Measurements from ENCODE around the gene HOXC11. TPM values are rescaled to one million over a fixed set of nuclear protein-coding genes. Genes with fewer than 3 reads are reported as not detected.
A peak's percentile ranks its signal among the peaks of the same experiment; 100 is the strongest.

The HOXC11 gene
- total RNA-seq, 1 experiment from 2014 or later = 2.4 TPM

DNA sequence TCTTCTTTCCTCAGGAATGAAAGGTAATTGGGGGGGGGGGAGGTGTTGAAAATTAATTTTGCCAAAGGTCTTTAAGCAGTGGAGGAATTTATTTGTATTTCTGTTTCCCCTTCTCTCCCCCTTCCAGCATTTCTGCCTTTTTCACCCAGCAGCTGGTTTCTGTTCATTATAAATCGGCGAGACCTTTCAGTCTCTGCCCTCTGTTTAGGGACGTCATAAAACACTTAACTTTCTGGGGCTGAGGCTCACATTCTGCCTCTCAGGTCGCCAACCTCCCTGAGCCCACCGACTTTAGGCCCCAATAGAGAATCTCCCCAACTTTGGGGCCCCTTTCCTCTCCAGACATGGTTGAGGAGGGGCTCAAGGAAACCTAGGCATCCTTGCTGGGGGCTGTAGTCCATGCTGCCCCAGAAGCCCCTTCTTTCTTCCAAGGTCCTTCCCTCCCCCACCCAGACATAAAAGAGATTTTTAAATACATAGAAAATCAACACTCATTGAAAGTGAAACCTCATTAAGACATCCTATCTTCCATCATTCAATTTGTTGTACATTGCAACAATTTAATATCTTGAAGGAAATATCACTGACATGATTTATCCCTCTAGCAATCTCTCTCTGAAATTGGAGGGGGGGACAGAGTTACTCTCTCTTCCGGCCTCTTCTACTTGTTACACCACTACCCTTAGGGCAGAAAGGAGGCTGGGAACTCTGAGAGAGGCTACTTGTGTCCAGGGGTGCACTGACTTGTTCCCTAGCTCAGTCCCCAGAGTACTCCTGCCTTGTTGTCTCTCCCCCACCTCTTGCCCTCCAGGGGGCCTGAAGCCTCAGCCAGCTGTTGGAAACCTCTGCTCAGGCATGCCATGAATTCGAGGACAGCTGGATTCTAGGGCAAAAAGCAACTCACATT, 52.8 kb downstream of the HOXC11 start:
- no peak for DNase-seq
- Histone ChIP-seq H3F3A (ENCODE audit: insufficient read depth, low read depth) (no peaks in the 10 kb centered on the region), H3K9me3 (ENCODE audit: insufficient read depth, low read depth) (no peaks in the 10 kb centered on the region), H3K27ac (no peak overlapping the region), H3K4me2 (no peak overlapping the region), H3K27me3 (ENCODE audit: insufficient read depth, low read depth) (no peaks in the 10 kb centered on the region), H3K79me2 (ENCODE audit: low read depth) (no peaks in the 10 kb centered on the region), H3K9me2 (ENCODE audit: insufficient read depth) (no peaks in the 10 kb centered on the region), H3K36me3 (ENCODE audit: low read depth) (no peaks in the 10 kb centered on the region), H3K4me3 (no peak overlapping the region), H3K4me1 (replicated peaks; ENCODE audit: insufficient read depth) (no peaks in the 10 kb centered on the region), H2AFZ (no peak overlapping the region), H4K20me1 (ENCODE audit: insufficient read depth) (no peaks in the 10 kb centered on the region)
- ChIA-PET CTCF (no interaction called here), POLR2A (ENCODE audit: unreplicated experiment) (interaction anchor here (0.7 kb wide), 1 partner anchor 758 kb away, joined by 56 read pairs; the partner anchor contains the start of gene ESPL1)
- BruUV-seq (replicated peaks) = no TSS peak
- TF ChIP-seq, protein P1, sequence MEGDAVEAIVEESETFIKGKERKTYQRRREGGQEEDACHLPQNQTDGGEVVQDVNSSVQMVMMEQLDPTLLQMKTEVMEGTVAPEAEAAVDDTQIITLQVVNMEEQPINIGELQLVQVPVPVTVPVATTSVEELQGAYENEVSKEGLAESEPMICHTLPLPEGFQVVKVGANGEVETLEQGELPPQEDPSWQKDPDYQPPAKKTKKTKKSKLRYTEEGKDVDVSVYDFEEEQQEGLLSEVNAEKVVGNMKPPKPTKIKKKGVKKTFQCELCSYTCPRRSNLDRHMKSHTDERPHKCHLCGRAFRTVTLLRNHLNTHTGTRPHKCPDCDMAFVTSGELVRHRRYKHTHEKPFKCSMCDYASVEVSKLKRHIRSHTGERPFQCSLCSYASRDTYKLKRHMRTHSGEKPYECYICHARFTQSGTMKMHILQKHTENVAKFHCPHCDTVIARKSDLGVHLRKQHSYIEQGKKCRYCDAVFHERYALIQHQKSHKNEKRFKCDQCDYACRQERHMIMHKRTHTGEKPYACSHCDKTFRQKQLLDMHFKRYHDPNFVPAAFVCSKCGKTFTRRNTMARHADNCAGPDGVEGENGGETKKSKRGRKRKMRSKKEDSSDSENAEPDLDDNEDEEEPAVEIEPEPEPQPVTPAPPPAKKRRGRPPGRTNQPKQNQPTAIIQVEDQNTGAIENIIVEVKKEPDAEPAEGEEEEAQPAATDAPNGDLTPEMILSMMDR (conservative IDR thresholded peaks at IDR 0.05) = no peak
- TF ChIP-seq EZH2 (IDR thresholded peaks at IDR 0.05; ENCODE audit: low read depth) = no peak
- intact Hi-C loops (cut with micrococcal nuclease; ENCODE audit: unreplicated experiment) = no loop called here

GRCh38 chr12:54026640-54027441, 53.9 kb downstream of the HOXC11 start:
- Histone ChIP-seq H3F3A (ENCODE audit: insufficient read depth, low read depth) (no peaks in the 10 kb centered on the region), H3K9me2 (ENCODE audit: insufficient read depth) (no peaks in the 10 kb centered on the region), H4K20me1 (ENCODE audit: insufficient read depth) (no peaks in the 10 kb centered on the region), H3K79me2 (ENCODE audit: low read depth) (no peaks in the 10 kb centered on the region), H3K36me3 (ENCODE audit: low read depth) (no peaks in the 10 kb centered on the region), H3K27me3 (ENCODE audit: insufficient read depth, low read depth) (no peaks in the 10 kb centered on the region), H3K4me1 (replicated peaks; ENCODE audit: insufficient read depth) (no peaks in the 10 kb centered on the region), H3K4me3 (no peak overlapping the region), H3K4me2 (no peak overlapping the region), H2AFZ (no peak overlapping the region), H3K9me3 (ENCODE audit: insufficient read depth, low read depth) (no peaks in the 10 kb centered on the region), H3K27ac (no peak overlapping the region)
- no peak for TF ChIP-seq EZH2 (IDR thresholded peaks at IDR 0.05; ENCODE audit: low read depth)
- TF ChIP-seq, protein P1 (conservative IDR thresholded peaks at IDR 0.05) = no peak
- no TSS peak for BruUV-seq (replicated peaks)
- no peak for DNase-seq
- CTCF ChIA-PET = no interaction called here
- POLR2A ChIA-PET (ENCODE audit: unreplicated experiment) = no interaction called here
- intact Hi-C loops (cut with micrococcal nuclease; ENCODE audit: unreplicated experiment) = no loop called here

Small RNA genes lying within 50 kb of the gene (microRNA-seq; reads per million reads assigned to microRNA genes)
- 41.7 reads per million, percentile 40 among the genes with 10 or more reads in this experiment for gene MIR196A2 (ENCODE audit: borderline number of aligned reads, borderline replicate concordance)

Other genes starting within 250 kb of the HOXC11 start
- 67.4 and 88.9 TPM in 2 replicates for gene CALCOCO1, start 245.7 kb upstream of the HOXC11 start, total RNA-seq (2021)
- gene CISTR, start 221.1 kb upstream of the HOXC11 start, total RNA-seq (2021) = not detected in 2 replicates
- 1.5 and 1.8 TPM in 2 replicates for gene HOXC13, start 34.3 kb upstream of the HOXC11 start, total RNA-seq (2021)
- 0.24 and 0.28 TPM in 2 replicates for gene HOXC12, start 18.2 kb upstream of the HOXC11 start, total RNA-seq (2021)
- 7.9 and 9.2 TPM in 2 replicates for gene HOTAIR, start 1.8 kb downstream of the HOXC11 start, total RNA-seq (2021)
- gene HOXC10, start 12.0 kb downstream of the HOXC11 start, total RNA-seq (2021) = 1.1 and 1.4 TPM in 2 replicates
- 7.5 and 10.2 TPM in 2 replicates for gene HOXC9, start 27.0 kb downstream of the HOXC11 start, total RNA-seq (2021)
- 3.8 and 4.3 TPM in 2 replicates for gene HOXC8, start 35.9 kb downstream of the HOXC11 start, total RNA-seq (2021)
- 4.1 and 5.7 TPM in 2 replicates for gene HOXC6, start 55.3 kb downstream of the HOXC11 start, total RNA-seq (2021)
- gene HOXC5, start 59.9 kb downstream of the HOXC11 start, total RNA-seq (2021) = 0.61 and 1.8 TPM in 2 replicates
- gene HOXC4, start 80.7 kb downstream of the HOXC11 start, total RNA-seq (2021) = 3.8 and 4.7 TPM in 2 replicates
- gene SMUG1, start 215.9 kb downstream of the HOXC11 start, total RNA-seq (2021) = 37.8 and 53.7 TPM in 2 replicates